ENCODE data around the gene RHOXF2.
"Not testable (repeated sequence)": the region's sequence is repeated elsewhere in the genome, so short reads cannot be mapped to it uniquely, and the experiment has no call there.

RHOXF2 gene, protein sequence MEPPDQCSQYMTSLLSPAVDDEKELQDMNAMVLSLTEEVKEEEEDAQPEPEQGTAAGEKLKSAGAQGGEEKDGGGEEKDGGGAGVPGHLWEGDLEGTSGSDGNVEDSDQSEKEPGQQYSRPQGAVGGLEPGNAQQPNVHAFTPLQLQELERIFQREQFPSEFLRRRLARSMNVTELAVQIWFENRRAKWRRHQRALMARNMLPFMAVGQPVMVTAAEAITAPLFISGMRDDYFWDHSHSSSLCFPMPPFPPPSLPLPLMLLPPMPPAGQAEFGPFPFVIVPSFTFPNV

DNA sequence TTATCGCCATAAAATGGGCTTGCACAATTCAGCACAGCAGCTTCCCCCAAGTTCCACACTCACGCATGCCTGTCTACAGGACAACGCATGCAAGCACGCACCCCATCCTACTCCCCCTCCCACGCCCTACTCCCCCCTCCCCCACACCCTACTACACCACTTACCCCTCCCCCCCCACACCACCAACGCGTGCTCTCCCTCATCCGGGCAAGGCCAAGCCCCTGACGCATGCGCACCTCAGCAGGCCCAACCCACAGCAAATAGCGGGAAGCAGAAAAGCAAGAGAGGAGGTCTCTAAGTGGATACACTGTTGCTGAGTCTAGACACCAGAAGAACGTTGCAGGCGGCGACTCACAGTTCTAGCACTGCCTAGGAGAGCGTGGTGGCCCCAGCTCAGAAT, at the start of gene RHOXF2:
Gene RHOXF2, plus strand, starts transcription at position 301 of the 400 bp plus-strand sequence. CDS start 138 bp downstream, outside the sequence.
- DNase-seq = not testable (repeated sequence)

DNA sequence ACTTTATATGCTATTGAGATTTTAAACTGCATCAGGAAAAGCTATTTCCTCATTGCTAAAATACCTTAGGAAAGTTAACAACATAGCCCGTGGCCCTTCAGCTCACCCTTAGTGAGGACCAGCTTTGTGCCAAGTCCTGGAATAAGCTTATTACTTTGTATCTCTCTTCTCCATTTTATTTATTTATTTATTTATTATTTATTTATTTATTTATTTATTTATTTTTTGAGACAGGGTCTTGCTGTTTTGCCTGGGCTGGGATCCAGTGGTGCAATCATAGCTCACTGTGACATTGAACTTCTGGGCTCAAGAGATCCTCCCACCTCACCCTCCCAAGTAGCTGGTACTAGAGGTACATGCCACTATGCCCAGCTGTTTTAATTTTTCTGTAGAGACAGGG, 49.0 kb upstream of the RHOXF2 start:
- DNase-seq = no peak

DNA sequence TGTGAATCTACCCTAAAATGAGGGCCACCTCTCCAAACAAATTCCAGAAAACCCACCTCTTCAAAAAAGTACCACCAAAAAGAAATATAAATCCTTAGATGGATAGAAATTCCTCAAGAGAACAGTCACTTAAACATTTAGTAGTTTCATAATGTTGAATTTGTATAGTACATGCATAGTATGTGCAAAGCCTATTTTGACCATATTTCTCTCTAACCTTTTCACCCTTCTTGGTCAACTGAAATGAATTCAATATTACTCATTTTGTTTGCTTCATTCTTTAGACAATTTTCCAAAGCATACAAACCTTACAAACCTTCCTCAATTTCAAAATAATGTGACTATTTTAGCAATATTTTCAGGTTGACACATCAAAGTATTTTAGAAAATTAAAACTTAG, 46.8 kb upstream of the RHOXF2 start:
- no peak for DNase-seq

DNA sequence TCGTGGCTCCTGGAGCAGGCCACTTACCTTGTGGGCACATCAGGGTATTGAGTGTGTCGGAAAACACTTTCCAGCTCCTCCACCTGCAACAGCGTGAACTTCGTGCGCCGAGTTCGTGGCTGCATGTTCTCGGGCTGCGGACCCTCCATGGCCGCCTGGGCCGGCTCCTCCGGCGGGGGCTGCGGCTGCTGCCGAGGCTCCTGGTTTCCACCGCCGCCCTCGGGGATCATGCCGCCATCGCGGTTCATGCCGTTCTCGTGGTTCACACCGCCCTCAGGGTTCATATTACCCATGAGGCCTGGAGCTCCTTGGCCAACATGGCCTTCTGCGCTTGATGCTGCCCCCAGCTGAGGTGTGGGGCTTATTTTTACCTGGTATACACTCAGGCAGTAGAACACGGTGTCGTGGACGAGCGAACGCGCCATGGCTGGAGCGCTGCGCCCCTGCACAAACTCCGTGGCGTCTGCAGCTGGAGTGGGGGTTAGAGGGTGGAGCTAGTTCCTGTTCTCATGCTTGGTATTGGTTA, 42.9 kb upstream of the RHOXF2 start, which contains the start of gene RHOXF1:
Gene RHOXF1, minus strand, starts transcription at position 476 of the 526 bp plus-strand sequence. Its CDS starts 51 bp downstream, at position 425.
- no peak for DNase-seq

DNA sequence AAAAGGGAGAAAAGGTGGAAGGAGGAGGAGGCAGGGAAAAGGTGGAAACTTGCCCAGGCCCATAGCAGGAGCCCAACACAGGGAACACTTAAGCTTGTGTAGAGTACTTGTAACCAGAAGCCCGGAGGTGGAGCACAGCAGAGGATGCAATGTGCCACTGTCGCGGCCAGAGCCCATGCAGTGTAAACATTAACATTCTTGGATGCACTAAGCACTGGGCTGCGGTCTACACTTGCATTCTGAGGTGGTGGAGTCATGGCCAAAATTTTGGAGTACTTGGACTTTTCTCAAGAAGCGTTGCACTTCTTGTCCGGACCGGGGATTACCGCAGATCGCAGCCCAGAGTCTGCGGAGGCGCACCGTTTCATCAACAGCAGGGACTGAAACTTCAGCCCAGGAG, 38.2 kb upstream of the RHOXF2 start:
- no peak for DNase-seq

DNA sequence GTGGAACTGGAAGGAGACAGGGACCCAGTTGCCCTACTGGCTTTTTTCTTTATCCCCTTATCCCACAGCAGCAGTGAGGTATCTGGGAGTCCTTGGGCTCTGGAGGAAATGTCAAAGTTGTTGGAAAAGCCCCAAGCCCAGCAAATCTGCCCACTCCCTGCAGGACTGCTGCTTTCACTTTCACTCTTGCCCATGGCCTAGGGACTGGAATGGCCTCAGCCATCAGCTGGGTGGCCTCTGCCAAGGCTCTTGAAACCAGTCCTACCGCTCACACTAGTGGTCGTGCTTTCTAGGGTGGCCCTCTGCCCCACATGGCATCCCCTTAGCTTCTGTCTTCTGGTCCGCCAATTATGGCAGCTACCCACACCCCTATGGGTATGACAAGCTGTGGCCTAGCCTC, 33.0 kb upstream of the RHOXF2 start:
- DNase-seq = no peak

DNA sequence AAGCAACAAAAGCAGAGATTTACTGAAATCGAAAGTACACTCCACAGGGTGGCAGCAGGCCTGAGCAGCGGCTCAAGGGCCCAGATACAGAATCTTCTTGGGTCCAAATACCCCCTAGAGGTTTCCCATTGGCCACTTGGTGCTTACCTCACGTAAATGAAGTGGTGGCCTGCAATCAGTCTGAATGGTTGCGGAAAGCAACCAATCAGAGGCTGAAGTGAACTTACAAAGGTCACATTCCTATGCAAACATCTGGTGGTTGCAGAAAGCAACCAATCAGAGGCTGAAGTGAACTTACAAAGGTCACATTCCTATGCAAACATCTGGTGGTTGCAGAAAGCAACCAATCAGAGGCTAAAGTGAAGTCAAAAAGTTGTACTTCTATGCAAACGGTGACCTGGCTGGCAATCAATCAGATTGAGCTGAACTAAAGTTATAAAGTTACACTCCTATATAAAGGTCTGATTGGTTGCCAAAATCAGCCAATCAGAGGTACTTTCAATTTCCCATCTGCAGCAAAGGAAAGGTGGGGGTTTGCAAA, 30.0 kb upstream of the RHOXF2 start:
- not testable (repeated sequence) for DNase-seq

DNA sequence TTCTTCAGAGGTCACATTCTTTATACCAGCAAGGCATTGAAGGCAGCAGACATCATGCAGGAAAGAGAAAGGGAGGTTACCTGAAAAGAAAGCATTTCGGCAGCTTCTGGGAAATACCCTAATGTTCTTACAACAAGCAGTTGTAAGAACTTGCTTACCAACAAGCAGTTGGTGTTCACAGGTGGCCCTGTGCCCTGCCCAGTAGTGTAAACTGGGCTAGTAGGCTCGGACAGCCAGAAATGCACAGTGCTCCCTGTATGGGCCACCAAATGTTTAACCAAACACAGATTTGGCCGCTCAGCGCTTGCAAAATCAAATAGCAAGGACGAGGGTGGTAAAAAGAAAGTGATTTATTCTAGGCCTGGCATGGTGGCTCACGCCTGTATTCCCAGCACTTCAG, 22.3 kb upstream of the RHOXF2 start:
- no peak for DNase-seq

DNA sequence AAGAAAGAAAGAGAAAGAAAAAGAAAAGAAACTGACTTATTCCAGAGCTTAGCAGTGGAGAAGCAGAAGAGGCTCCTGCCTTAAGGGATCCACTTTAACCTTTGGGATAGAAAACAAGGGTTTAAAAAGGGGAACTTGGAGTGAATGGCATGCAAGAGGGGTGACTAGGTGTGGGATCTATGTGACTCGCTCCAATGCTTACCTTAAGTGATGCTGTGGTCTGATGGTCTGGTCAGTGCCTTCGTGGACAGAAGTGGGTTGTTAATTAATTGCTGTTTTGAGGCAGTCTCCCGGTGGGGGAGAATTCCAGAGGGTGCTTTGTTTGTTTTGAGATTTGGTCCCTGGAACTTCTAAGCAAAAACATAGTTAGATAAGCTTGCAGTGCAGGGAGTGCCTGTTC, 21.6 kb upstream of the RHOXF2 start:
- DNase-seq = no peak

DNA sequence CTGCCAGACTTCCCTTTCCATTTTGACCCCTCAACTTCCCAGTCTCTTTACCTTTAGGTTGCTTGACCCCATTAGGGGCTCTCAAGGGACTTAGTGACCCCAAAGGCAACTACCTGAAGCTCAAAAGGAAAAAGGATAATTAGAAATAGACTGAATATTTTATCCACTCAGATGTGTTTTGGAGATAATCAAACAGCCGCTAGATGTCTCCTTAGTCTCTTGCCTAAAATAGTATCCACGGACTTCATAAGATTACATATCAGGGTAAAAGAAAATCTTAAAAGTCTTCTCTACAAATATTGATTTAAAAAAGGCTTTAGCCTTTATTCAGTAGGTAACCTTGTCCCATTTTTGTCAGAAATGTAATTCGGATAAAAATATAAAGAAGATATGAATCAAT, 21.0 kb upstream of the RHOXF2 start:
- DNase-seq = no peak

DNA sequence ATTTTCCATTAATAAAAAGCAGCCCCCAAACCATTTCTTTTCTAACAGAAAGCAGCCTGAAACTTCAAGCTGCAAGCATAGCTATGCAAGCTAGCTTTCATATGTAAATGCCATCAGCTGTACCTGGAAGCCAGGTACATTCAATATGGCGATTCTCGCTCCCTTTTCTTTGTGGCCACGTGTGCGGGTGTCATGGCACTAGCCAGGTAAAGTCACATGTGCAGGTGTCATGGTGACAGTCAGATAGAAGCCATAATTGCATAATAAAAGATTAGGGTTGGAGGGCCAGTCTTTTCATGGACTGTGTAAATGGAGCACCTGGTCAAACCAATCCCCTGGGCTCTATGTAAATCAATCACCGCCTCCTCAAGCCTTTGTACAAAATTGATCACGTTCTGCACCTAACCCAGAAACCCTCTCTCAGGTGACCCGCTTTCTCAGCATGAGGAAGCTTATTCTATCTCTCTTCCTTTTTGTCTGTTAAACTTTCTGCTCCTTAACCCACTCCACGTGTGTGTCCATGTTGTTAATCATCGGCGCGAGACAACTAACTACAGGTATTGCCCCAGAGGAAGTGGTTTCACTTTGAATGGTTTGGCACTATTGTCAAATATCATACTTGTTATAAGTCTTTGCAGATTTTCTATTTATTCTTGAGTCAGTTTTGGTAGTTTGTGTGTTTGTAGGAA, 18.0 kb upstream of the RHOXF2 start:
- no peak for DNase-seq

DNA sequence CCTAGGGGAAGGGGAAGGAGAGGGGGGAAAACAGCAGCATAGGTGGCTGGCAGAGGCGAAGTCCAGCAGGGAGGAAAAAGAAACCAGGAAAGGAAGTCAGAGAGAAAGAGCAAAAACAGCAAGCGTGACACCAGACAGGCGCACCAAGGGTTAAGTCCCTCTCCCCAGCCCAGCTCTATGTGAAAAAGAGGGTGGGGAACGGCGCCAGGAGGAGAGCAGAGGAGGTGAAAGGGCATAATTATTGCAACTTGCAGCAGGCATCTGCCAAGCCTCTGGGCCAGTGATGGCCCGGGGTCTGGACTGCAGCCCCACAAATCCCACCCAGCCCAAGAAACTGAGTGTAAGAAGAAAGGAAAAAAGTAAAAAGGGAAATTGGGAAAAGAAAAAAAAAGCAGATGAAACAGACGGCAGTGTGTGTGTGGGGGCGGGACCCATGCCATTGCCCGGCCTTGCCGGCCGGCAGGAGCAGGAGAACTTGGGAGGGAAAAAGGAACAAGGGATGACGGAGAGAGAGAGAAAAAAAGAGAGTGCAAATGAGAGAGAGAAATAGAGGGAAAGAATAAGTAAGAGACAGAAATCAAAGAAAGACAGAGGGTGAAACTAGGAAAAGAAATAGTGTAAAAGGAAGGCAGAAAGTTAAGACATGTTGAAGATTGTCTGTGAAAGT, 14.1 kb upstream of the RHOXF2 start:
- no peak for DNase-seq

DNA sequence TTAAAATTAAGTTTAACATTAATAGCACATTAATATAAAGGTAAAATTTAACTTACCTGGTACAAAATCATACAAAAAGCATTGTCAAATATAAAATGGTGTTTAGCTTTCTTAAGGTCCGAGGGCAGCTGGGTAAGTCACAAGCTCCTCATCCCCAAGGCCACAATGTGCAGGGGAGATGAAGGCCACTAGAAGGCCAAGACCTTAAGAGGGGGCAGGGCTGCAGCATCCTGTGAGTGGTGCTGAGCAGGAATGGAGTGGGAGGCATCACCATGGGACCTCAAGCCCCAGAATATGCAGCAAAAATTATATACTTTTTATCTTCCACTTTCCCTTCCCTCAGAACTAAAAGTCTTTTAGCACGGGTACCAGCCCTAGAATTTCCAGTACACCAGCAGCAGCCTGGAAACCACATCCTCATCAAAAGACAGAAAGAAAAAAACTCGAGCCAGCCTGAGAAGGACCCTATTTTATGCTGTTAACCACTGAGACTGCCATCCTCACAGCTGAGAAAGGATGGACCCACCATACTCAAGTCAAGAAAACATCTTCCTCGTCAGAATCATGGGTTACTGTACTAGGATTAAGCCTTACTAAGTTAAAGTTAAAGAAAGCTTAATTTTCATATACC, 13.0 kb upstream of the RHOXF2 start:
- no peak for DNase-seq

DNA sequence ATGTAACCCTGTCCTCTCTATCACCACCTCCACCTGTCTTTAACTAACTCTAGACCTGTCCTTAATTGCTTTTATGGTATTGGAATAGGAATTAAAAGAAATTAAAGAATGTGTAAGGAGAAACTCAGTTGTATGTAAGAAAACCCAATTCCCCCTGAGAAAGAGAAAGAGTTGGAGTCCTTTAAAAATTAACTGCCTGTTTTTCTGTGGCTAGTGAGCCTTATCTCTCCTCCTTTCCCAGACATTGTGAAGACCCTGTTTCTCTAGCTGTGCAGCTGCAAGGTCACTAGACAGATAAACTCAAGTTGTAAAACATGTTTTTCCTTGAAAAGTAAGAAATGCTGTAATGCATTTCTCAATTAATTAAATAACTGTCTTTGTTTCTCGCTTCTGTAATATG, 12.1 kb upstream of the RHOXF2 start:
- DNase-seq = not testable (repeated sequence)

DNA sequence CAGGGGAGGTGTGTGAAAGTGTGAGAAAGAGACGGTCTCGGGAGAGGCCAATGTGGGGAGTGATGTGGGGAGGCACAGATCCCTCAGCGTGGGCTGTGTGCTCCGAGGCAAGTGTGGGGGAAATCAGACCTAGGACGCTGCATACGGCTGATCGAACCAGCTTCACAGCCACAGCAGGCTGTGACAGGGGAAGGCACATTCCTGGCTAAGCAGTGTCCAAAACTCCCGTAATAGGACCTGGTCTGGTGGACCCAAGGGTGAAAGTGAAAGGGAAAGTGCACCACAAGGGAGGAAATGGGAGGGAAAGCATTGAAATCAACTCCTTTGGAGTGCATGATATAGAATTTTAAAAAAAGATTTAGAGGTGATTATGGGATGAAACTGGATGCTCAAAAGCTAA, 10.9 kb upstream of the RHOXF2 start:
- no peak for DNase-seq

DNA sequence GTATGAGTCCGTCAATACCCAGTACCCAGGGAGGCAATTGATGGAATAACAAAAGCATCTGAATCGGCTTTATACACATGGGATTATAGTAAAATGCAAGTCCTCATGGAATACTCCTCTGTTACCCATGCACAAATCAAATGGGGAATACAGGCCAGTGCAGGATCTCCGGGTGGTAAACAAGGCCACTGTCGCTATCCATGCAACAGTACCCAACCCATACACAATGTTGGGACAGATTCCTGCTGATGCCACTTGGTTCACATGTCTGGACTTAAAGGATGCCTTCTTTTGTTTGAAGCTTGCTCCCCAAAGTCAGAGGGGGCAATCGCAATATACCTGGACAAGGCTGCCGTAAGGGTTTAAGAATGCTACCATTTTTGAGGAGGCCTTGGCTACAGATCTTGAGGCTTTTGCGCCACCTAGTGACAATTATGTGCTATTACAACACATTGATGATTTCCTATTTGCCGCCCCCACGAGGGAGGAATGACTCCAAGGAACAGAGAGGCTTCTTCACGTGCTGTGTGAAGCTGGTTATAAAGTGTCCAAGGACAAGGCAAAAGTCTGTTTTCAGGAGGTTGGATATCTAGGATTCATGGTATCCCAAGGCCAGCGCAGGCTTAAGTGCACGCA, 8.2 kb upstream of the RHOXF2 start:
- not testable (repeated sequence) for DNase-seq

DNA sequence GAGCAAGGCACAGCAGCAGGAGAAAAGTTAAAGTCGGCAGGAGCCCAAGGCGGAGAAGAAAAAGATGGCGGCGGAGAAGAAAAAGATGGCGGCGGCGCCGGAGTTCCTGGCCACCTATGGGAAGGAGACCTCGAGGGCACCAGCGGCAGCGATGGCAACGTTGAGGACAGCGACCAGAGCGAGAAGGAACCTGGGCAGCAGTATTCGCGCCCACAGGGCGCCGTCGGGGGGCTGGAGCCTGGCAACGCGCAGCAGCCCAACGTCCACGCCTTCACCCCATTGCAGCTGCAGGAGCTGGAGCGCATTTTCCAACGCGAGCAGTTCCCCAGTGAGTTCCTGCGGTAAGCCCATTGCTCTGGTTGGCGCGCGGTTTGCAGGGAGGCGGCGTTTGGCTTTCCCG, 673 bp downstream of the RHOXF2 start:
- DNase-seq = not testable (repeated sequence)

DNA sequence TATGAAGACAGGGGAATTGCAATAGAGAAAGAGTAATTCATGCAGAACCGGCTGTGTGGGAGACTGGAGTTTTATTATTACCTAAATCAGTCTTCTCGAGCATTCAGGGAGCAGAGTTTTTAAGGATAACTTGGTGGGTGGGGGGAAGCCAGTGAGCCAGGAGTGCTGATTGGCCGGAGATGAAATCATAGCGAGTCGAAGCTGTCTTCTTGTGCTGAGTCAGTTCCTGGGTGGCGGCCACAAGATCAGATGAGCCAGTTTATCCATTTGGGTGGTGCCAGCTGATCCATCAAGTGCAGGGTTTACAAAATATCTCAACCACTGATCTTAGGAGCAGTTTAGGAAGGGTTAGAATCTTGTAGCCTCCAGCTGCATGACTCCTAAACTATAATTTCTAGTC, 34.8 kb downstream of the RHOXF2 start:
- DNase-seq = not testable (repeated sequence)

DNA sequence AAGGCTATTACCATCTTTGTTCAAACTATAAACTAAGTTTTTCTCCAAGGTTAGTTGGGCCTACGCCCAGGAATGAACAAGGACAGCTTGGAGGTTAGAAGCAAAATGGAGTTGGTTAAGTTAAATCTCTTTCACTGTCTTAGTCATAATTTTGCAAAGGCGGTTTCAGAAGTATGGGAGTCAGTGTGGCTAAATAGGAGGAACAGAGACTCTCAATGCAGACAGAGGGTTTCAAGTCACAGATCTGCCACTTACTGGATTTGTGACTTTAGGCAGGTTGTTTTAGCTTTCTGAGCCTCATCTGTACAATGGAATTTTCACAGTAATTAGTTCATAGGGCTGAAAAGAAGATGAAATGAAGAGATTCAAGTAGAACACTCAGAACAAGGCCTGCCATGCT, 35.3 kb downstream of the RHOXF2 start:
- not testable (repeated sequence) for DNase-seq

DNA sequence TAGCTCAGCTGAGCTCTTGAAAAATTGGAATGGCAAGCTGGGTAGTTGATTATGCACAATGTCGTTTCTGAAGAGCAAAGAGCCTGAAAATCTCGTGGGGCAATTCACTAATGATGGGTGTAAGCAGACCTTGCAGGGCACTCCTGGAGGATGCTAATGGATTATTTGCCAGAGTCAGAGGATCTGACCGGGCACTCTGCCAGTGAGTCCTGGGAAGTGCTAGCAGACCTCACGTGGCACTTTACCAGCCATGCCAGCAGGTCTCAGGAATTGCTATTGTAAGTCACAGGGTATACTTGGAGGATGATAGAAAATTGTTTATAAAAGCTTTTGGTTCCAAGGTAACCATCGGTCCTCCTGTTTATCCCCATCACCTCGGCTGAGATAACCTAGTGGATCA, 37.4 kb downstream of the RHOXF2 start:
- not testable (repeated sequence) for DNase-seq

DNA sequence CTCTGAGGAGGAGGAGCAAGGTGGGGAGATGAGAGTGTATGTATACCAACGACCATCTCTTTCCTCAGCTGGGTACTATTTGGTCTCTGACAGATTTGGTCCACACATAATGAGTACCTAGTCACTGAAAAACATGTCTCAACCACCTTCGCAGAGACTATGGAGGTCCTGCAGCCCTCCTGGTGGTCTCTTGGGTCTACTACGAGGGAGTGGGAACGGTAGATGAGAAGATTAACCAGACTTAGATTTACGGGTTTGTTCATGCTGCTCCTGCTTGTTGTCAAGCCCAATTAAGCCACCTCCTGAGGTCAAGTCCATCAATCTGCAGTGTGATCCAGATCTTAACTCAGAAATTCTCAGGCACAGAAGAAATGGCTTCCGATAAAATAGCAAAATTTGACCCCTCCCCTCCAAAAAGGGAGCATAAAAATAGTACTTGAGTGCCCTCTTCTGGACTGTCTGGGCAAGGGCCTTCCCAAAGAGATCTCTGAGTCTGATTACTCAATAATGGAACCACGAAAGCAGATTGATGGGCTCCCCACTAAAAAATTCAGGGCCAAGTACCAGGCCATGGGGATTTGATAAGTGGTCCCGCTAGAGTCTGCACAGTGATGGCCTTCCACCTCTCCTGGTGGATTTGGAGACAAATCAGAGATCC, 38.3 kb downstream of the RHOXF2 start:
- DNase-seq = not testable (repeated sequence)

DNA sequence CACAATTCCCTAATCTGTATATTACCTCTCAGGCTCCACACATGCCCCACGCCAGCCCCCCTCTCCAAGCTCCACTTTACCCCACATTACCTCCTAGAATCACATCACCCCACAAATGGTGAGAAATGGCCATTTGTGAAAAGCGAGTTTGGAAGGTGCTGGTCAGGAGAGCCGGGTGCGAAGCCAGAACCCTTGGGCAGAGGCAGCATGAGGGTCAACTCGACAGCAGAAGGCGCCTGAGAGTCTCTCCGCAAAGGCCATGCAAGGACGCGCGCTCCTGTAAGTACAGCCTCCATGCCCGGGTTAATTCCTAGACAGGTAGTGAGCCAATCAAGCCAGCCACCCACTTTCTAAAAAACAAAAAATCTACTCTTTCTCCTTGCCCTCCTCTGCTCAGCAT, 42.4 kb downstream of the RHOXF2 start:
- DNase-seq = no peak
